GM19099 (cell line): Measurements from ENCODE around the gene CHDH.

Experiments
- POLR2A ChIP-seq: IDR thresholded peaks from 3 replicates; pipeline ENCODE4 v1.6.1; 2011; ENCODE audit warnings: low read depth; ENCODE audit not compliant: insufficient read length; ENCODE audit errors: extremely low read depth

CHDH gene

DNA sequence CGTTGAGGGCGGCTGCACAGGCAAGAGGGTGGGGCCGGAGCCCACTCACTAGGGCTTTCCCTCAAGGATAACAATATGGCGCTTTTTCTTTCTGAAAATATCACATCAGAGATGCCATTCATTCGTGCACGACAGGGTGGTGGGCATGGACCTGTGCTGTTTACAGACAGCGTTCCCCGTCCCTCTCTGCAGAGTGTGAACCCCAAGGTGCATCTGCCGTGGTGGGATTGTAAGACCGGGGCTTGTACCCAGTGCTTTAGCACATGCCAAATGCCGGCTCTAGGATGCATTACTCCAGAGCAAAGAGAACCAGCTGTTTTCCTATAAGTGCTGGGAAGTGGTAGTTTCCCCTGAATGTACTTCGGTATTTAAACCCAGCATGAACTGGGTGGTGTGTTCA is 37.0 kb downstream of the CHDH start:
- TF ChIP-seq POLR2A: no peak

DNA sequence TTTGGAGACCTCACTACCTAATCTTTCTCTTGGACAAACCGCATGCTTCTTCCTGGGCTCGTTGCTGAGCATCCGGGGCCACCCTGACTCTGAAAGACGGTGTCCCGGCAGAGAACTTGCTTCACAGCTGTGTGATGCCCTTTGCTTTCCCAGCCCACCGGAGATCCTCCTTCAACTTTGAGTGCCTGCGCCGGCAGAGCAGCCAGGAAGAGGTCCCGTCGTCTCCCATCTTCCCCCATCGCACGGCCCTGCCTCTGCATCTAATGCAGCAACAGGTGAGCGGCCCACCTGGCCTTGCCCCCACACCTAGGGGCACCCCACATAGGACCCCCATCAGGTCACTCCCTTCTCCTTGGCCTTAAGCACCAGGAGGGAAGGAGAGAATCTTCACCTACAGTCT is 37.7 kb downstream of the CHDH start:
- TF ChIP-seq POLR2A: no peak

DNA sequence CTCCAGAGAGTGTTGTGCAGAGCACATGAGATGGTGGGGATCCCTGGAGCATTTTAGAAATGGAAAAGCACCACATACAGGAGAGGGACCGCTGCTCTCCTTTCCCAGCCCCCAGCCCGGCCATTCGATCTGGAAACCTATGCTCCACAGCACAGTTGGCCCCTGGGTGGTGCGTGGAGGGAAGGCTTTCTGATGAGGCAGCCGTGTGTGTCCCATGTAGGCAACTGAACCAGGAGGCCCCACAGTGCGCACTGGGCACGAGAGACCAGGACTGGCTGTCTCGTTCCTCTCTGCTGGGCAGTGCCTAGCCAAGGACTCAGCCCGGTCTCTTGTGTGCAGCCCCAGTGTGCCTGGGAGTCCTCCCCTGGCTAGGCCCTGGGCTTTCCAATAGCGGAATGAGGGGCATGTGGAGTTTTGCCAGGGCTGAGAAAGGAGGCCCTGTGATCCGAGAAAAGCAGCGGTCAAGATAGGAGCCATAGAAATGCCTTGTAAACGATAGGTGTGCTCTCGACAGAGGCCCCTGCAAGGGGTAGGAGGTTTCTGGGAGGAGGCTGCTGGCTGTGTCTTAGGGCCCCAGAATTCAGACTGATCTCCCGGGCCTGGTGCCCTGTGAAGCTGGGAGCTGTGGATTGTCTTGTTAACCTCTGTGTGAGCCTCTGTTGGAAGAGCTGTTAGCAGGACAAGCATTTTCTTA is 39.0 kb downstream of the CHDH start:
- TF ChIP-seq POLR2A: no peak

DNA sequence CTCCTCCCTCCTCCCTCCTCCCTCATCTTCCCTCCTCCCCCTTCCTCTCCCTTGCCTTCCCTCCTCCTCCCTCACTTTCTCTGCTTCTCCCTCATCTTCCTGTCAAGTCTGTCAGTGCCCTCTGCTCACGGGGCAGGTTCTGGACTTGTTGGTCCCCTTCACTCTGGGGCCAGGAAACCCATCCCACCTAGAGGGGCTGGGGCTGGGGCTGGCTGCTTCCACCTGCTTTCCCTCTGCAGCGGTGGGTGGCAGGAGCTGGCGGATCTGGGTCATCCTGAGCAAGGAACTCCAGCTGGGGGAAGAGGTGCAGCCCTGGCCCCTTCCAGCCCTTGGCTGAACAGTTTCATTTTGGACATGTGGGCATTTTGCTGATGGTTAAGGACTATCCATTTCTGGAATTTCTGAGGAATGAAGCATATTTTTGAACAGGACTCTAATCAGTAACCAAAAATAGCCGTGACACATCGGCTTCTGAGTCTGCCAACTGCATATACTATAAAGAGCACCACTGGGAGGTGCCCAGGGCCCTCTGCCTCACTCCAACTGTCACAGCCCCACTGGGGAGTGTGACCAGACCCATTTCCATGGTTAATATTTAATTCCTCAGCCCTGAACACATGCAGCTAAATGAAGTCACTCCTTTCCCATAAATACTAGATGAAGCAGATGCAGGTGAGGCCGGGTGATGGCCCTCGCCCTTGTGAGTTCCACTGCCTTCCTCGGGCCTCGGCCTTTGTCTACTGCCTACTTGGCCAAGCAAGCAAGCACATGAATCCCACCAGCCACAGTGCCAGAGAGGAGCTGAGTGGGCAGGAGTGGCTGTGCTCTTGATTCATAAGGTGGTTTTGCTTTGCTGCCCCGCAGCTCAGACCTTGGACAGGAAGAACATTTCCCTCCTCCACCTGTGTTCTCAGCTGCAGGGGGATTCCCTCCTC is 39.8 kb downstream of the CHDH start:
- TF ChIP-seq POLR2A: peak; percentile 48

DNA sequence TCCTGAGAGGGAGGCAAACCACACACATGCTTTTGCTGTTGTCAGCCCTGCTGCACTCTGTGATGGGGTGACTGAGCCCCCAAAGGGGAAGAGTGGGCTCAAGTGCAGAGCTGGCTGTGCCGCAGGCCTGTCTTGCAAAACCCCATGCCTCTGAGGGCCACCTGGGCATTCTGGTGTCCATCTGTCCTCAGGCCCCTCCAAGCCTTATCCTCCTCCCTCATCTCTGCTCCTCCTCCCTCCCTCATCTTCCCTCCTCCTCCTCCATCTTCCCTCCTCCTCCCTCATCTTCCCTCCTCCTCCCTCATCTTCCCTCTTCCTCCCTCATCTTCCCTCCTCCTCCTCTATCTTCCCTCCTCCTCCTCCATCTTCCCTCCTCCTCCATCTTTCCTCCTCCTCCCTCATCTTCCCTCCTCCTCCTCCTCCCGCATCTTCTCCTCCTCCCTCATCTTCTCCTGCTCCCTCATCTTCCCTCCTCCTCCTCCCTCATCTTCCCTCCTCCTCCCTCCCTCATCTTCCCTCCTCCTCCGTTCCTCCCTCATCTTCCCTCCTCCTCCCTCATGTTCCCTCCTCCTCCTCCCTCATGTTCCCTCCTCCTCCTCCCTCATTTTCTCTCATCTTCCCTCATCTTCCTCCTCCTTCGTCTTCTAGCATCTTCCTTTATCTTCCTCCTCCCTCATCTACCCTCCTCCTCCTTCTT is 40.6 kb downstream of the CHDH start:
- TF ChIP-seq POLR2A: peak; percentile 48

DNA sequence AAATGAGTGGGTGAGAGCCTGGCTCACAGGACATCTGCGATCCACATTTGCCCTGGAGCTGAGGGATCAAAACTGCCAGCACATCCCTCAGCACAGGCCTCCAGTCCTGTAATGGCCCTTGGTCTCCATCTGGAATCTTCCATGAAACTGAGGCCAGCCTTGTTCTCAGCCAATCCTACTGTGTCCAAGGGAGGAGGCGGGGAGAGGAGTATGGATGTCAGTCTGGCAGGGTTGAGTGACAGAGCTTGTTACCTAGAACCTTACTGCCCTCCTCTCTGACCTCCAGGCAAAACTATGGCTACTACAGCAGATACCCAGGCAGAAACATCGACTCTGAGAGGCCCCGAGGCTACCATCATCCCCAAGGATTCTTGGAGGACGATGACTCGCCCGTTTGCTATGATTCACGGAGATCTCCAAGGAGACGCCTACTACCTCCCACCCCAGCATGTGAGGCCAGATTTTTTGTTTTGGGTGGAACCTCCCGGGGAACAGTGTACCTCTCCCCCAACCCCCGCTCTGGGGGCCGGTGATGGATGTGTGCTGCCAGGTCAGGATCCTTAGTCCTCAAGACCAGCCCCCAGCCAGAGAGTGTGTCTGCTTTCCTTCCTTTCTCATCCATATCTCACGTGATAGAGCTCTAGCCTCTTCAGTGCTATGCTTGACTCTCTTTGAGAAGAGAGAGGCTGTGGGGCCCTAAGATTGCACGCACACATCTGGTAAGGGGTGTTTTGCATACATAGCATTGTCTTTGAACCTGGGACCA is 41.3 kb downstream of the CHDH start:
- no peak for TF ChIP-seq POLR2A

DNA sequence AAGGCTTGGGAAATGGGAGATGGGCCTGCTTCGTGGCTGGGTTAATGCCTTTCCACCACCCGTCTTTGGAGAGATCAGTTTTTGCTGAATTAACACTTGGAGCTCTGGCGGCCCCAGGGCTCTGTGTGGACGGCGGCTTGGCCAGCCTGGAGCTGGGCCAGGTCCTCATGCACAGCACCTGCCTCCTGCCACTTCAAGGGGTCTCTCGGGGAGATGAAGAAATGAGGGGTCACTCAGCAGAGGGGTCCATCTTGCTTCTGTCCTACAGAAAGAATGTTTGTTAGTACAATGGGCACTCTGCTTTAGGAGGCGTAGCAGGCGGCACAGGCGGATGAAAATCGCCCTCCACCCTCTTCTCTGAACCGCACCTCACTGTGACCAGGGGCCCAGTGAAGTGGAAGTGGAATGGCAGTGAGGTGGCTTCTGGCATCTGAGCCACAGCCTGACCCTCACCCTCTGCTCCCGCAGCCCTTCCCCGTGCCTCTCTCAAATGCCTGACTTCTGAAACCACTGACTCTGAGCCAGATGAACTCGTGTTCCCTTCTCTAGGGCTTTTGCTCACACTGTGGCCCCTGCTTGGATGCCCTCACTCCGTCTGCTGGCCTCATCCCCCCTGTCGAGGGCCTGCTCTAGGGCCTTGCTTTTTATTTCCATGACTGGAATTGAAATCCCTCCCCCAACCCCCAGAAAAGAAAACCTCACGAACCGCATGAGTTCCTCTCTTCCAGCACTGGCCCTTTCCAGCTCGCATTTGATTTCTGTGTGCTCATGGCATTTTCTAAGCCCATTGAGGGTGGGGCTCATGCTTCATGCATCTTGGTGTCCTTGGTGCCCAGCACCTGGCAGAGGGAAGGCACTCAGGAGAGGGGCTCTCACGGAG is 42.2 kb downstream of the CHDH start:
- no peak for TF ChIP-seq POLR2A

DNA sequence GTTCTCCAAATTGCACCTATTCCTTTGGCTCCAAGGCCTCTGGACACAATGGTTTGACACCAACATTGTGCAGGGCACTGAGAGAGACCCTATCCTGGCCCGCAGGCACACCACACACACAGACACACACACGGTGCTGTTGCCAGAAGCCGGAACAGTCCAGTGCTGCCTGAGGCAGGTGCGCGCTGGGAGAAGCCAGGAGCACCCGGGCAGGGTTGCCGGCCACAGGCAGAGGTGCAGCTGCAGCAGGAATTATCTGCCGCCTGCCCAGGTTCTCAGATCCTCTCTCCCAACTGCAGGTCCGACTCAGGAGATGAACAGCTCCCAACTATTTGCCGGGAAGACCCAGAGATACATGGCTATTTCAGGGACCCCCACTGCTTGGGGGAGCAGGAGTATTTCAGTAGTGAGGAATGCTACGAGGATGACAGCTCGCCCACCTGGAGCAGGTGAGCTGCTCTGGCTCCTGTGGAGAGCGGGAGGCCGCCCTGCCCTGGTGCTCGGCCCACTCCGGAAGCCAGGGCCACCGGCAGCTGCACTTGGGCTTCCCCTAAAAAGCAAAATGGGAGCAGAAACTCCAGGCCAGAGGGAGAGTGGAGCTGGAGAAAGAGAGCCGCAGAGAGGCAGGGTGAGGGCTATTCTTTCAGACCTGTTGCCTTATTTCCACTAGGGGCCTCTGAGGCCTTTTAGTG is 42.9 kb downstream of the CHDH start:
- no peak for TF ChIP-seq POLR2A

DNA sequence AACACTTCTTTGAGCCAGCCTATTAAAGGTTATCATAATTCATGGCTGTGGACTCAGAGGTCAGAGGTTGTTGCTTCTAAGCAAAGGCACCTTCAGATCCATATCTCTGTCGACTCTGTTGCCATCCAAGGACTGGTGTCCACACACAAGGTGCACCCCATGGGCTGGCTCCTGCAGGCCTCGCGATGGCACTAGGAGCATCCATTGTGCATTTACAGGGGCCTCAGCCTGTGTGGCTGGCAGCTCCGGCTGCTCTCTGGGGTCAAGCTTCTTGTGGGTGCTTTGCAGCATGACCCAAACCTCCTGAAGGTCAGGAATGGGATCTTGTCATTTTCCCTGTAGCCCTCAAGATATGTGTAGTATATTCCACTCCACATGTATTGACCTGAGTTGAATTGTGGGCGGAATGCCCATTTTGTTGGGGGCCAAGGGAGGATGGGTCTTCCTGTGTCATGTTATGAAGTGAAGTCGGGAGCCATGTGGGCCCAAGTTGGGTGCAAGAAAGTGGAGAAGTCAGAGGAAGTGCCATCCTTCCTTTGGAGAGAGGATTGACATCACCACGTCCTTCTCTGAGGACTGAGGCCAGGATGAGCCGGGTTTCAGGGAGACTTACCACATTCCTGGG is 43.9 kb downstream of the CHDH start:
- no peak for TF ChIP-seq POLR2A

DNA sequence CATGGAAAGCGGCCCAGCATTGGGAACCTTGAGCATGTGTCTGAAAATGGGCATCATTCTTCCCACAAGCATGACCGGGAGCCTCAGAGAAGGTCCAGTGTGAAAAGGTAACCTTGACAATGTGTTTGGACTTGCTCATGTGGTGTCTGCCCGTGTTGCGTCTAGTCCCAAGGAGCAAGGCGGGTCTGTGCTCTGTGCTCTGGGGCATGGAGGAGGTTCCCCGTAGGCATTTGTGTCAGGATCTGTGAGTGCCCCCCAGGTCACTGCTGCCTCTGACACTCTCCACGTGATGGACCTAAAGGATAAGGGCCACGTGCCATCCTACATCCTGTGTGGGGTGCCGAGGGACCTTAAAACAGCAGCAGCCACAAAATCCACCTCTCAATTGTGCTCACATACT is 44.9 kb downstream of the CHDH start:
- no peak for TF ChIP-seq POLR2A

DNA sequence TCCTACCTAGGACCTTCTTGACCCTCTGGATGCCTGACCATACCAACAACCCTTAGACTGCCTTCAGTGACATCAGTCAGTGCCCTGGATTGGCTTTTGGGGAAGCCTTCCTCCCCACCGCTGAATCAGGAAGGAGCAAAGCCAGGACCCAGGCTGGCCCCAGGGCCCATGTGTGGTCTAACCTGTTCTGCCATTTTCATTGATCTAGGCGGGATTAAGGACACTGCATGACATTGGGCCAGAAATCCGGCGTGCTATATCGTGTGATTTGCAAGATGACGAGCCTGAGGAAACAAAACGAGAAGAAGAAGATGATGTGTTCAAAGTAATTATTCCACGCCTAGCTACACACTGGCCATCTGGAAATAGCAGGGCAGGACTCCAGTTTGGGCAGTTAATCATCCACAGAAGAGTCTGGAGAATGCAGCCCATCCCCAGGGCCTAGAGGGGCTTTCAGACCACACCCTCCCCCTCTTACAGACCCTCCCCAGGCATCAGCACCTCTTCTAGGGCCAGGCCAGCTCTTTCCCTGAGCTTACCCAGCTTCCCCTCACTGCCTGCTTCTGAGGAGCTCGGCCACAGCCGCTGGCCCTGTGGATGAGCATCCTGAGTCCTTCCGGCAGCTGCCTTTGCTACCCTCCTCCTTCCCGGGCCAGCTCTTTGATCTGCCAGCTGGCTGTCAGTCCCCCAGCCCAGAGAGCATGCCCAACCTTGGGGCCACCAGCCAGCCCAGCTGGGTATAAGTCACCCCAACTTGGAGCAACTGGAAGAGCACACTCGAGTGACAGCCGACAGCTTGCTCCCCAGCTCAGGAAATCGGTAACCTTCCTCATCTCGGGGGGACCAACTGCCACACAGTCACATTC is 45.9 kb downstream of the CHDH start:
- TF ChIP-seq POLR2A: no peak

DNA sequence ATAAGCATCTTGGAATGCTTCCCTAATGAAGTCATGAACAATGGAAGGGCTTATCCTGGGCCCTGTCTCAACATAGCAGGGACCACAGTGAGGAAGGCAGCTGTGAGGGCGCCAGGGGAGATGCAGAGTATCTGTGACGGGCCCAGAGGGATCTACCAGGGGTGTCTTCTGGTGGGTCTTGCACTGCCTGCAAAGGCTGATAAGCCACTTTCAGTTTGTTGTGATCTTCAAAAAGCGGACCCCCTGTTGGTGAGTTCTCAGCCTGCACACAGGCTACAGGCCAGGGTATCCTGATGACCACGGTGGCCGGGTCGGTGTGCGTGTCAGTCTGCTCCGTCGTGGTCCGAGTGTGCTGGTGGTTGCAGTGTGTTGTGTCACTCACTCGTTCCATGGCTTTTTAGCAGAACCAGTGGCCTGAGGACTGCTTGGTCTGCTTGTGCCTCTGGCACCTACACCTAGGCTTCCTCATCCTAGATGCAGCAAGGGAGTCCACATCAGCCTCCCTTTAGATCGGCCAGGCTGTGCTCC is 46.8 kb downstream of the CHDH start:
- TF ChIP-seq POLR2A: no peak
